SU-DHL-6 (cell line): ENCODE measurements around the gene SLC16A12.
"Not testable (repeated sequence)": the region's sequence is repeated elsewhere in the genome, so short reads cannot be mapped to it uniquely, and the experiment has no call there.

Experiments used
- H2AFZ ChIP-seq: fragments of 200-600 bp; sonication (generic); 2 replicates; pipeline ENCODE4 v1.6.1; 2014; ENCODE audit warnings: low read depth, mild to moderate bottlenecking, moderate library complexity, mixed read lengths, antibody characterized with exemption, low read length; ENCODE audit not compliant: severe bottlenecking
- H3F3A ChIP-seq: fragments of 200-600 bp; shearing (Covaris generic); 2 replicates; pipeline ENCODE4 v1.6.0; 2016; ENCODE audit warnings: antibody characterized with exemption, mild to moderate bottlenecking; ENCODE audit not compliant: insufficient read depth
- H3K27ac ChIP-seq: fragments of 200-600 bp; sonication (generic); 2 replicates; pipeline ENCODE4 v1.5.1; 2016; ENCODE audit warnings: low read depth, mild to moderate bottlenecking, low read length, moderate library complexity, mixed read lengths
- H3K27me3 ChIP-seq: fragments of 200-600 bp; sonication (generic), shearing (Covaris generic); 2 replicates; pipeline ENCODE4 v1.6.0; 2014; ENCODE audit warnings: mild to moderate bottlenecking, low read length
- H3K36me3 ChIP-seq: fragments of 200-600 bp; sonication (generic); 2 replicates; pipeline ENCODE4 v1.6.1; 2014; ENCODE audit warnings: mild to moderate bottlenecking, low read length, mixed read lengths
- H3K4me2 ChIP-seq: fragments of 300-600, 200-600 bp; shearing (Covaris generic), sonication (generic); 2 replicates; pipeline ENCODE4 v1.6.0; 2014; ENCODE audit warnings: low read length, low read depth, mild to moderate bottlenecking; ENCODE audit not compliant: poor library complexity, severe bottlenecking
- H3K4me3 ChIP-seq: fragments of 200-600 bp; sonication (generic); 2 replicates; pipeline ENCODE4 v1.5.1; 2014; ENCODE audit warnings: antibody characterized with exemption, low read length, mild to moderate bottlenecking, mixed read lengths; ENCODE audit not compliant: insufficient read depth, poor library complexity, severe bottlenecking
- H3K79me2 ChIP-seq: fragments of 200-600 bp; sonication (generic); 2 replicates; pipeline ENCODE4 v1.6.1; 2014; ENCODE audit warnings: mild to moderate bottlenecking, low read length, moderate library complexity; ENCODE audit not compliant: insufficient read depth
- H3K9ac ChIP-seq: fragments of 200-600 bp; sonication (generic); 2 replicates; pipeline ENCODE4 v1.7.0; 2014; ENCODE audit warnings: mild to moderate bottlenecking, low read length
- H3K9me2 ChIP-seq: fragments of 200-600 bp; sonication (generic); replicated peaks from 2 replicates; pipeline ENCODE4 v1.6.1; 2014; ENCODE audit warnings: low read length; ENCODE audit not compliant: insufficient read depth
- H3K9me3 ChIP-seq: fragments of 200-600 bp; sonication (generic); 2 replicates; pipeline ENCODE4 v1.6.1; 2014; ENCODE audit warnings: low read length, mixed read lengths; ENCODE audit not compliant: insufficient read depth
- H4K20me1 ChIP-seq: fragments of 200-600 bp; sonication (generic); 2 replicates; pipeline ENCODE4 v1.6.1; 2014; ENCODE audit warnings: low read depth, mild to moderate bottlenecking, antibody characterized with exemption, low read length, moderate library complexity, mixed read lengths
- EZH2phosphoT487 ChIP-seq: fragments of 200-600 bp; sonication (generic), shearing (Covaris generic); conservative IDR thresholded peaks from 2 replicates; pipeline ENCODE4 v1.6.1; 2018; ENCODE audit warnings: mild to moderate bottlenecking, antibody characterized with exemption, low read length, moderate library complexity, mixed read lengths
- TF ChIP-seq, protein P1 (sequence below): fragments of 200-600 bp; sonication (generic); IDR thresholded peaks from one replicate; pipeline ENCODE4 v1.5.1; 2017; ENCODE audit warnings: antibody characterized with exemption, mild to moderate bottlenecking, low read length, moderate library complexity; ENCODE audit not compliant: insufficient read depth, poor library complexity, severe bottlenecking

The SLC16A12 gene

DNA sequence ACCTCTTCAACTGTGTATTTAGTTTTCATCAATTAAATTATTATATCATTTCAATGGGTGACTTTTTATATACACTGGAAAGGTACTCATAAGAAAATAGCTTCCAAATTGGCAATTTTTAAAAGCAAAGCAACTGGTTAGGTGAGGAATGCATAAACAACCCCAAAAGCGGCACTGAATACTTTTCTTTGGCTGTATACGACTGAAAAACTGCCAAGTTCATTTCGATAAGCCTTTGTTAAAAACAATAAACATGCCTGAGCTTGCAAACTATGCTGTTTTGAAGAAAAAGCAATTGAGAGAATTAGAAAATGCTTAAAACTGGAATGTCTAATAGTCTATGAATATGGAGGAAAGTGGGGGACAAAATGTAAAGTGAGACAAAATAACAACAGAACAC, 2.9 kb downstream of the SLC16A12 start:
- Histone ChIP-seq H3K79me2 (no peaks in the 10 kb centered on the region), H4K20me1 (no peaks in the 10 kb centered on the region), H3F3A (no peaks in the 10 kb centered on the region), H3K27me3 (no peaks in the 10 kb centered on the region), H3K4me2 (no peak overlapping the region), H3K36me3 (no peaks in the 10 kb centered on the region), H2AFZ (no peak overlapping the region), H3K9me2 (no peaks in the 10 kb centered on the region), H3K9ac (no peak overlapping the region), H3K4me3 (no peak overlapping the region), H3K9me3 (no peaks in the 10 kb centered on the region), H3K27ac (no peak overlapping the region)
- no peak for TF ChIP-seq EZH2phosphoT487
- TF ChIP-seq, protein P1, sequence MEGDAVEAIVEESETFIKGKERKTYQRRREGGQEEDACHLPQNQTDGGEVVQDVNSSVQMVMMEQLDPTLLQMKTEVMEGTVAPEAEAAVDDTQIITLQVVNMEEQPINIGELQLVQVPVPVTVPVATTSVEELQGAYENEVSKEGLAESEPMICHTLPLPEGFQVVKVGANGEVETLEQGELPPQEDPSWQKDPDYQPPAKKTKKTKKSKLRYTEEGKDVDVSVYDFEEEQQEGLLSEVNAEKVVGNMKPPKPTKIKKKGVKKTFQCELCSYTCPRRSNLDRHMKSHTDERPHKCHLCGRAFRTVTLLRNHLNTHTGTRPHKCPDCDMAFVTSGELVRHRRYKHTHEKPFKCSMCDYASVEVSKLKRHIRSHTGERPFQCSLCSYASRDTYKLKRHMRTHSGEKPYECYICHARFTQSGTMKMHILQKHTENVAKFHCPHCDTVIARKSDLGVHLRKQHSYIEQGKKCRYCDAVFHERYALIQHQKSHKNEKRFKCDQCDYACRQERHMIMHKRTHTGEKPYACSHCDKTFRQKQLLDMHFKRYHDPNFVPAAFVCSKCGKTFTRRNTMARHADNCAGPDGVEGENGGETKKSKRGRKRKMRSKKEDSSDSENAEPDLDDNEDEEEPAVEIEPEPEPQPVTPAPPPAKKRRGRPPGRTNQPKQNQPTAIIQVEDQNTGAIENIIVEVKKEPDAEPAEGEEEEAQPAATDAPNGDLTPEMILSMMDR = no peak

DNA sequence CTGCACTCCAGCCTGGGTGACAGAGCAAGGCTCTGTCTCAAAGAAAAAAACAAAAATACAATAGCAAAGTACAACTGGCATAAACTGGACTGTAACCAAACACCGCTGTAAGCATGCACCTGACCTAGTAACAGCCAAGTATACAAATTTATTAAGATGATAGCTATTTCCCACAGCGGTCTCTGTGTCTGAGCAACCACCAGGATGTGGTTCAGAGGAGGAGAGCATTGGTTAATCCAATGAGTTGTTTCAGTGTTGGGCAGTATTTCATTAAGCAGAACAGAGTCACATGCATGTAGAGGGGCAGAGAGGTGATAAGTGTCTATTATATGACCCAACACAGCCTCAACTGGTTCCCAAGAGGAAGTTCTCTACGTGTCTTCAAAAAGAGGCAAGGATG, 4.0 kb downstream of the SLC16A12 start:
- H4K20me1 ChIP-seq = no peaks in the 10 kb centered on the region
- H3K9me3 ChIP-seq = no peaks in the 10 kb centered on the region
- no peak overlapping the region for H3K9ac ChIP-seq
- H3F3A ChIP-seq = no peaks in the 10 kb centered on the region
- H2AFZ ChIP-seq = no peak overlapping the region
- H3K27ac ChIP-seq = no peak overlapping the region
- no peaks in the 10 kb centered on the region for H3K36me3 ChIP-seq
- no peak overlapping the region for H3K4me2 ChIP-seq
- H3K4me3 ChIP-seq = no peak overlapping the region
- no peaks in the 10 kb centered on the region for H3K9me2 ChIP-seq
- TF ChIP-seq EZH2phosphoT487 = no peak
- TF ChIP-seq, protein P1 = no peak
- H3K27me3 ChIP-seq = no peaks in the 10 kb centered on the region
- no peaks in the 10 kb centered on the region for H3K79me2 ChIP-seq

- not testable (repeated sequence) for H4K20me1 ChIP-seq, H3K79me2 ChIP-seq, H3K4me2 ChIP-seq, H3F3A ChIP-seq, H3K9me2 ChIP-seq, H3K4me3 ChIP-seq, H3K36me3 ChIP-seq, H3K27ac ChIP-seq, H3K9ac ChIP-seq, H3K27me3 ChIP-seq, H2AFZ ChIP-seq, H3K9me3 ChIP-seq
Observed at GRCh38 chr10:89529711-89530110, 5.7 kb downstream of the SLC16A12 start.

DNA sequence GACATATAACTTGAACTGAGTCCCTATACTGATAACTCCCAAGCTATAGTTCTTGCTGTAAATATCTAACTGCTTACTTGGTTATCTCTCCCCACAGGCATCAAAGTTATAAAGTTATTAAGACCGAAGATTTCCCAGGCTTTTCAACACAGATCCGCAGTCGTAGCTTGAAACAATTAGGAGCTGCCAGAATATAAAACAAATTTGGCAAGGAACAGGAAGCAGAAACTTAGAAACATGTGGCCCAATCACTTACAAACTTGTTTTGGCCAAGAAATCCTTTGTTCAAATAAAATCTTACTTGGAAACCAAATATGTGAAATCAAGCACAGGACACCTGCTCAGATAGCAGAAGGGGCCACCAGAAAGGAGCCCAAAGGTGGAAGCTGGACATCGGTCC, 9.0 kb downstream of the SLC16A12 start:
- Histone ChIP-seq H3K4me3 (no peak overlapping the region), H2AFZ (no peak overlapping the region), H4K20me1 (no peaks in the 10 kb centered on the region), H3K9ac (no peak overlapping the region), H3K79me2 (no peaks in the 10 kb centered on the region), H3K4me2 (no peak overlapping the region), H3K9me3 (no peaks in the 10 kb centered on the region), H3K27ac (no peak overlapping the region), H3K9me2 (no peaks in the 10 kb centered on the region), H3F3A (no peaks in the 10 kb centered on the region), H3K36me3 (no peaks in the 10 kb centered on the region), H3K27me3 (no peaks in the 10 kb centered on the region; the same call in 1 of the 2 replicates)
- TF ChIP-seq, protein P1 = no peak
- no peak for TF ChIP-seq EZH2phosphoT487
